H1 (cell line): ENCODE data around the gene NUDT9. TPM values are rescaled to one million over a fixed set of nuclear protein-coding genes. Genes with fewer than 3 reads are reported as not detected.

Source experiments
- ASH2L ChIP-seq: fragments of 200-600, 300-600 bp; sonication (generic); IDR thresholded peaks from one replicate; pipeline ENCODE4 v1.7.1; 2017; ENCODE audit warnings: low read length
- ATF2 ChIP-seq: IDR thresholded peaks from 2 replicates; pipeline ENCODE4 v1.6.1; 2012; ENCODE audit warnings: low read length, inconsistent platforms
- CHD7 ChIP-seq: fragments of 300-600 bp; sonication (generic); IDR thresholded peaks from 2 replicates; pipeline ENCODE4 v1.7.1; 2012; ENCODE audit warnings: low read length, moderate library complexity, mild to moderate bottlenecking, inconsistent platforms; ENCODE audit not compliant: insufficient replicate concordance
- E2F6 ChIP-seq: IDR thresholded peaks from 2 replicates; pipeline ENCODE4 v1.6.1; 2012; ENCODE audit warnings: inconsistent platforms
- GABPA ChIP-seq: IDR thresholded peaks from 2 replicates; pipeline ENCODE4 v1.6.1; 2011; ENCODE audit warnings: mild to moderate bottlenecking, low read length, moderate library complexity, borderline replicate concordance; ENCODE audit not compliant: insufficient read depth
- MAFK ChIP-seq: IDR thresholded peaks from 2 replicates; pipeline ENCODE4 v1.6.1; 2012; ENCODE audit warnings: low read depth, mild to moderate bottlenecking, improper control_type of control experiment, low read length
- MAX ChIP-seq: IDR thresholded peaks from 2 replicates; pipeline ENCODE4 v1.6.1; 2012; ENCODE audit warnings: inconsistent platforms
- TBP ChIP-seq: IDR thresholded peaks from 2 replicates; pipeline ENCODE4 v1.6.1; 2011; ENCODE audit warnings: low read depth, low read length, improper control_type of control experiment
- YY1 ChIP-seq: IDR thresholded peaks from 2 replicates; pipeline ENCODE4 v1.6.1; 2011; ENCODE audit warnings: low read depth, mild to moderate bottlenecking, low read length
- polyA plus RNA-seq, 7 experiments: library from polyadenylated mRNA; depleted of rRNA in 3 of 7; stranded (reverse) in 5 of 7; unstranded in 2 of 7; fragments of >200 nt in 5 of 7; fragments of 200-250 nt in 2 of 7; gene quantifications; 1 replicate in 5 of 7; 2 replicates in 1 of 7; 4 replicates in 1 of 7; pipeline versions ENCODE4 v1.2.1 to v1.2.3, GENCODE V29; 2011 to 2013; ENCODE audit warnings: missing spikeins in 2 of 7, mixed read lengths in 2 of 7
- total RNA-seq: library from RNA; stranded (reverse); fragmentation: NEBNext Ultra II Directional; extraction: Animal tissue kit (Norgen Biotek cat#: 25700); gene quantifications from 2 replicates; pipeline ENCODE4 v1.2.1, GENCODE V29; 2021

Gene NUDT9
- total and polyA plus RNA-seq, 2 of the 8 experiments (the other 6 are each of a cell fraction or from before 2014, with no cell fraction given) = 13.2 to 27.6 TPM

GRCh38 chr4:87388901-87389300 is 33.5 kb upstream of the NUDT9 start (continued):
- no peak for TF ChIP-seq CHD7
- no peak for TF ChIP-seq TBP
- TF ChIP-seq ASH2L = no peak
- no peak for TF ChIP-seq MAX
- no peak for TF ChIP-seq E2F6
- no peak for TF ChIP-seq GABPA
- no peak for TF ChIP-seq MAFK
- no peak for TF ChIP-seq YY1
- no peak for TF ChIP-seq ATF2
